ENCODE data around the gene SLC25A43.

Gene SLC25A43

GRCh38 chrX:119474615-119475388 lies 75.7 kb downstream of the SLC25A43 start:
- ChIA-PET CTCF (interaction anchor here (2.2 kb wide), 1 partner anchor 8 kb away, joined by 14 read pairs; no protein-coding TSS in a partner anchor), POLR2A (no interaction called here)
- no peak for DNase-seq (ENCODE audit: extremely low spot score)
- no peak for TF ChIP-seq CTCF (IDR thresholded peaks at IDR 0.05; ENCODE audit: control extremely low read depth, extremely low read depth, low read depth, missing control alignments)

DNA sequence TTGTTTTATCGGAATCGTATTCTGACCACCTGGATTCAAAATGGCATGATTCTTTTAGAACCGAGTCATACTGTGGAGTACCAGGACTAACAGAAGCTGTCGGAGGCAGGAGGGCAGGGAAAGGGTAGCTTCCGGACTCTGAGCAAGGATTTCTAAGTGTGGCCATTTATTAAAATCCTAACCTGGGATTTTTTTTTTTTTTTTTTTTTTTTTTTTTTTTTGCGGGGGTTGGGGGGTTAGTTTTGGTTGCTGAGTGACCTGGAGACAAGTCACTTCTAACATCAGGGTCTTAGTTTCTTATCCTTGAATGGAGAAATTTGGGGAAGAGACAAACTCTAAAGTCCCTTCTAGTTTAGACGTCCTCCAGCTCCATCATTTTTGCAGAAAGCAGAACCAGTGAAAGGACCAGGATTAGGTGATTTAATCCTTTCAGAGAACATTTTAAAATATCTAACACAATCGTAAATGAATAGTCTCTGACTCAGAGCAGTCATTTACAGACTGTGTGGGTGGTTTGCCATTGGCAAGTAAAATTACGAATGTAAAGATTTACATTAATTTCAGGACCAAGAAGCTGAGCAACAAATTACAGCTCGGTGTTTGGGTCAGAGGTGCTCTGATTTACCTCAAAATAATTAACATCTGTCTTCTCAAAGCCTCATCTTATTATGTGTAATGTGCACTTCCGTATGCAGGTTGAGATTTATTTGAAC lies 76.4 kb downstream of the SLC25A43 start:
- no peak for DNase-seq (ENCODE audit: extremely low spot score)
- POLR2A ChIA-PET = no interaction called here
- CTCF ChIA-PET = no interaction called here
- no peak for TF ChIP-seq CTCF (IDR thresholded peaks at IDR 0.05; ENCODE audit: control extremely low read depth, extremely low read depth, low read depth, missing control alignments)

DNA sequence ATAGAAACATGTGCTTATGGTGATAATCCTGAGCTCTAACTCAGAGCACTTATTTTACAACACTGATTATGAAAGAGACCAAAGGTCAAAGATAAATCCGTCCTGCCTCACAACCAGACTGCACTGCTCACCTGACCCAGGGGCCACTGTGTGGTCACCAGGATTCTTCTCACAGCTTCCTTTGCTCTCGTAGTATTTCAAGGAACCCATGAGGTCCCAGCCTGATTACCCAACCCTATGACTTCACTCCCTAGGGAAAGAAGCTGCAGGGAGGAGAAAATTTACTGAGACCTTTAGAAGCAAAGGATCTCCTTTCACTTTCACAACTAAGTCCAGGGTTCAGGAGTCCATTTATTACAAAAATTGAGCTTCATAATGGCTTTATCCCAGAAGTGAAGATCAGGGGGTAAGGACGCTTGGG lies 78.7 kb downstream of the SLC25A43 start:
- POLR2A ChIA-PET = interaction anchor here (0.5 to 1.0 kb wide), 2 partner anchors 250 to 314 kb away, joined by 3 read pairs; partner anchors contain the start of gene RPL39
- no peak for TF ChIP-seq CTCF (IDR thresholded peaks at IDR 0.05; ENCODE audit: control extremely low read depth, extremely low read depth, low read depth, missing control alignments)
- CTCF ChIA-PET = interaction anchor here (0.7 to 6.1 kb wide), 6 partner anchors 7 to 298 kb away, joined by 3 to 45 read pairs (median 4); no protein-coding TSS in a partner anchor
- no peak for DNase-seq (ENCODE audit: extremely low spot score)

DNA sequence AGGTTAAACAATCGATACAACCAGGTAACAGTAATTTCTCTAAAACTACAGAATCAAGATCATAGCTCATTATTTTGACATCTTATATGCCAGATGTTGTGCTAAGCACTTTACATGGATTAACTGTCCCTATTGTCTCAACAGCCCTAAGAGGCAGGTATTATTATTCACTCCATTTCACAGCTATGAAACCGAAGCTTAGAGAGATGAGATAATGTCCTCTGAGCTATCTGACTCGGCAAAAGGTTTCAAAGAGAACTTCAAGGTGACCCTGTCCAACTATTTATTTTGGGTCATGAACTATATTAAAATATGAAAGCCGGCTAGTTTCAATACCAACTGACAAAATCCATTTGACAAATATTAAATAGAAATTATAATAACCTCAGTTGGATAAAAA lies 79.4 kb downstream of the SLC25A43 start:
- DNase-seq (ENCODE audit: extremely low spot score) = no peak
- ChIA-PET POLR2A (no interaction called here), CTCF (interaction anchor here (0.7 to 6.1 kb wide), 7 partner anchors 8 to 297 kb away, joined by 3 to 45 read pairs (median 4); no protein-coding TSS in a partner anchor)
- no peak for TF ChIP-seq CTCF (IDR thresholded peaks at IDR 0.05; ENCODE audit: control extremely low read depth, extremely low read depth, low read depth, missing control alignments)

GRCh38 chrX:119479845-119480244 lies 80.7 kb downstream of the SLC25A43 start:
- TF ChIP-seq CTCF (IDR thresholded peaks at IDR 0.05; ENCODE audit: control extremely low read depth, extremely low read depth, low read depth, missing control alignments) = no peak
- ChIA-PET CTCF (interaction anchor here (5.7 to 6.1 kb wide), 2 partner anchors 9 to 13 kb away, joined by 45 to 55 read pairs; no protein-coding TSS in a partner anchor), POLR2A (no interaction called here)
- DNase-seq (ENCODE audit: extremely low spot score) = no peak

- no peak for DNase-seq (ENCODE audit: extremely low spot score)
- CTCF ChIA-PET = interaction anchor here (0.7 to 6.1 kb wide), 8 partner anchors 8 to 277 kb away, joined by 3 to 55 read pairs (median 9); partner anchors contain the start of genes SLC25A5 and SOWAHD
- TF ChIP-seq CTCF (IDR thresholded peaks at IDR 0.05; ENCODE audit: control extremely low read depth, extremely low read depth, low read depth, missing control alignments) = no peak
- POLR2A ChIA-PET = no interaction called here
Observed at GRCh38 chrX:119481323-119481801, 82.2 kb downstream of the SLC25A43 start.
